ENCODE data around the gene EFNA5.

The EFNA5 gene

GRCh38 chr5:107513337-107514085 lies 157.2 kb downstream of the EFNA5 start:
- Histone ChIP-seq H3K4me3 (ENCODE audit: low read depth, low read length) (no peak overlapping the region), H3K9me3 (ENCODE audit: control insufficient read depth, insufficient read depth, low read depth, low read length) (no peaks in the 10 kb centered on the region), H3K36me3 (ENCODE audit: control insufficient read depth in 2 of 2, insufficient read depth in 1 of 2, low read length in 2 of 2) (no peaks in the 10 kb centered on the region), H3K27ac (ENCODE audit: extremely low read depth, low read depth, low read length) (0 out of 2 replicates have a peak overlapping the region, but pooled peaks have one; percentile 26), H3K4me1 (ENCODE audit: control insufficient read depth, insufficient read depth, low read length) (peaks cover 28% of the 10 kb centered on the region)
- ChIA-PET POLR2A (interaction anchor here (1.1 kb wide), 1 partner anchor 9 kb away, joined by 3 read pairs; no protein-coding TSS in a partner anchor), CTCF (interaction anchor here (0.6 to 0.8 kb wide), 3 partner anchors 9 to 655 kb away, joined by 3 to 5 read pairs (median 5); no protein-coding TSS in a partner anchor)
- TF ChIP-seq ZBTB8A (tag by site-specific recombination; IDR thresholded peaks at IDR 0.05) (no peak), ZNF561 (tag by site-specific recombination; IDR thresholded peaks at IDR 0.05; ENCODE audit: borderline replicate concordance) (no peak), ZNF776 (tag by site-specific recombination; IDR thresholded peaks at IDR 0.05; ENCODE audit: borderline replicate concordance) (no peak), ZNF548 (tag by site-specific recombination; IDR thresholded peaks at IDR 0.05) (no peak), PATZ1 (tag by site-specific recombination; IDR thresholded peaks at IDR 0.05) (no peak), ZNF529 (tag by site-specific recombination; IDR thresholded peaks at IDR 0.05; ENCODE audit: insufficient replicate concordance) (no peak), ZSCAN4 (tag by site-specific recombination; IDR thresholded peaks at IDR 0.05) (no peak), SP3 (tag by site-specific recombination; IDR thresholded peaks at IDR 0.05) (no peak), ZNF10 (tag by site-specific recombination; IDR thresholded peaks at IDR 0.05) (no peak), REST (tag by site-specific recombination; IDR thresholded peaks at IDR 0.05) (no peak)

GRCh38 chr5:107512029-107512428 lies 158.7 kb downstream of the EFNA5 start:
- POLR2A ChIA-PET, result no interaction called here
- no peak overlapping the region for H3K27ac ChIP-seq (ENCODE audit: extremely low read depth, low read depth, low read length)

More at GRCh38 chr5:107512029-107512428, 158.7 kb downstream of the EFNA5 start:
- no peaks in the 10 kb centered on the region for H3K36me3 ChIP-seq (ENCODE audit: control insufficient read depth in 2 of 2, insufficient read depth in 1 of 2, low read length in 2 of 2)
- H3K9me3 ChIP-seq (ENCODE audit: control insufficient read depth, insufficient read depth, low read depth, low read length), result no peaks in the 10 kb centered on the region
- no peak for TF ChIP-seq ZNF677 (tag by site-specific recombination; IDR thresholded peaks at IDR 0.05)
- TF ChIP-seq ZNF132 (tag by site-specific recombination; IDR thresholded peaks at IDR 0.05; ENCODE audit: borderline replicate concordance), result no peak
- TF ChIP-seq HIC1 (tag by site-specific recombination; IDR thresholded peaks at IDR 0.05), result no peak
- no peak for TF ChIP-seq SP2 (tag by site-specific recombination; IDR thresholded peaks at IDR 0.05)
- no peak for TF ChIP-seq BCL11A (tag by site-specific recombination; IDR thresholded peaks at IDR 0.05; ENCODE audit: low read depth)
- no peak for TF ChIP-seq ZNF404 (tag by site-specific recombination; IDR thresholded peaks at IDR 0.05)
- TF ChIP-seq ZNF529 (tag by site-specific recombination; IDR thresholded peaks at IDR 0.05; ENCODE audit: insufficient replicate concordance), result no peak
- TF ChIP-seq ZSCAN5A (tag by site-specific recombination; IDR thresholded peaks at IDR 0.05), result no peak
- TF ChIP-seq ZNF555 (tag by site-specific recombination; conservative IDR thresholded peaks at IDR 0.05), result no peak
- TF ChIP-seq IKZF3 (tag by site-specific recombination; IDR thresholded peaks at IDR 0.05), result no peak
- no peak for TF ChIP-seq SP7 (tag by site-specific recombination; IDR thresholded peaks at IDR 0.05)
- CTCF ChIA-PET, result interaction anchor here (1.0 kb wide), 1 partner anchor 261 kb away, joined by 3 read pairs; no protein-coding TSS in a partner anchor
- no peak overlapping the region for H3K4me3 ChIP-seq (ENCODE audit: low read depth, low read length)
- peaks cover 25% of the 10 kb centered on the region for H3K4me1 ChIP-seq (ENCODE audit: control insufficient read depth, insufficient read depth, low read length)

Measured in HEK293 (cell line).